ENCODE data around the gene SFT2D2.

DNA sequence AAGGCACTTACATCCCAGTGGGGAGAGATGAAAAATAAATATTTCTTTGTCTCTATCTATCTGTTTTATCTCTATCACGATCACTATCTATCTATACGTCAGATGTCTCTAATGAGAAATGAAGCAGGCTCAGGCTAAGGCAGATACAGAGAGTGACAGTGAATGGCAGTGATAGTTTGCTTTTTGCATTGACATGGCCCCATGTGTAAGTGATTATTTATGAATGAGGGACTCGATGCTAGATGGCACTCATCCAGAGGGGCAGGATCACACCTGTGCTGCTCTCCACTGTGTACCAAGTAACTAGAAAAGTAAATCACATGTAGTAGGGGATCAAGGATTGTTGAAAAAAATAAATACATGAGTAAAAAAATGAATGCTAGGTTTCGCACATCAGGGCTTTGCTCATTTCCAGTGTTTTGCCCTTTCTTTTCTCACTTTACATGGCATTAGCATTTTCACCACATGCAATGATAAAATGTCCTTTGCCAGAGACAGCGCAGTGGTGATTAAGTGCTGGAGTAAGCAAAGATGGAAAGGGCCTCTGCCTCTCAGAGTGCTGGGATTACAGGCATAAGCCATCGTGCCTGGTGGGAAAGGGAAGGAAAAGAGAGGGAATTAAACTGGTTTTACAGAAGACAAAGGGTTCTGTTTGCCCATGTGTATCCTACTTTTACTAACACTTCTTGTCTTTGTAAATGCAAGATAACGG, 71.4 kb downstream of the SFT2D2 start:
- TF ChIP-seq, protein P1, sequence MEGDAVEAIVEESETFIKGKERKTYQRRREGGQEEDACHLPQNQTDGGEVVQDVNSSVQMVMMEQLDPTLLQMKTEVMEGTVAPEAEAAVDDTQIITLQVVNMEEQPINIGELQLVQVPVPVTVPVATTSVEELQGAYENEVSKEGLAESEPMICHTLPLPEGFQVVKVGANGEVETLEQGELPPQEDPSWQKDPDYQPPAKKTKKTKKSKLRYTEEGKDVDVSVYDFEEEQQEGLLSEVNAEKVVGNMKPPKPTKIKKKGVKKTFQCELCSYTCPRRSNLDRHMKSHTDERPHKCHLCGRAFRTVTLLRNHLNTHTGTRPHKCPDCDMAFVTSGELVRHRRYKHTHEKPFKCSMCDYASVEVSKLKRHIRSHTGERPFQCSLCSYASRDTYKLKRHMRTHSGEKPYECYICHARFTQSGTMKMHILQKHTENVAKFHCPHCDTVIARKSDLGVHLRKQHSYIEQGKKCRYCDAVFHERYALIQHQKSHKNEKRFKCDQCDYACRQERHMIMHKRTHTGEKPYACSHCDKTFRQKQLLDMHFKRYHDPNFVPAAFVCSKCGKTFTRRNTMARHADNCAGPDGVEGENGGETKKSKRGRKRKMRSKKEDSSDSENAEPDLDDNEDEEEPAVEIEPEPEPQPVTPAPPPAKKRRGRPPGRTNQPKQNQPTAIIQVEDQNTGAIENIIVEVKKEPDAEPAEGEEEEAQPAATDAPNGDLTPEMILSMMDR (IDR thresholded peaks at IDR 0.05; ENCODE audit: low read depth, low read length) = no peak
- TF ChIP-seq, protein P2, sequence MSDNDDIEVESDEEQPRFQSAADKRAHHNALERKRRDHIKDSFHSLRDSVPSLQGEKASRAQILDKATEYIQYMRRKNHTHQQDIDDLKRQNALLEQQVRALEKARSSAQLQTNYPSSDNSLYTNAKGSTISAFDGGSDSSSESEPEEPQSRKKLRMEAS (IDR thresholded peaks at IDR 0.05; ENCODE audit: low read depth, low read length) = no peak

Data from NB4 (cell line).